ENCODE data around the gene GIMAP8. TPM values are rescaled to one million over a fixed set of nuclear protein-coding genes. Genes with fewer than 3 reads are reported as not detected.
"Not testable (repeated sequence)": the region's sequence is repeated elsewhere in the genome, so short reads cannot be mapped to it uniquely, and the experiment has no call there.

Gene GIMAP8
- total RNA-seq, 2 donors from 2014 or later: 10.2 to 13.7 TPM

- Mint-ChIP-seq H3K9me3 (peaks cover 10% of the 10 kb centered on the region), H3K27ac (peak overlapping the region; percentile 91 to 96), H3K27me3 (no peaks in the 10 kb centered on the region), H3K4me3 (peak overlapping the region; percentile 98), H3K36me3 (peaks cover 27% of the 10 kb centered on the region), H3K4me1 (ENCODE audit: low read depth in 2 of 2) (peaks cover 60 to 66% of the 10 kb centered on the region in 2 donors)
- DNase-seq (ENCODE audit: low spot score) (no peak), ATAC-seq (peak in 1 of 2 donors; percentile 40)
These were observed 1.5 kb downstream of the GIMAP8 start for GRCh38 chr7:150451833-150452461.

- peaks cover 12% of the 10 kb centered on the region for H3K9me3 Mint-ChIP-seq
- H3K4me1 Mint-ChIP-seq (ENCODE audit: low read depth in 2 of 2): peaks cover 62 to 71% of the 10 kb centered on the region in 2 donors
- no peaks in the 10 kb centered on the region for H3K27me3 Mint-ChIP-seq
- peak overlapping the region; percentile 86 for H3K4me3 Mint-ChIP-seq
- H3K27ac Mint-ChIP-seq: peak overlapping the region; percentile 91 to 96
- no peak for DNase-seq (ENCODE audit: low spot score)
- peaks cover 33% of the 10 kb centered on the region for H3K36me3 Mint-ChIP-seq
- ATAC-seq: no peak
These were observed 2.8 kb downstream of the GIMAP8 start for GRCh38 chr7:150453181-150453580.

GRCh38 chr7:150453892-150454291, 3.5 kb downstream of the GIMAP8 start:
- no peaks in the 10 kb centered on the region for H3K27me3 Mint-ChIP-seq
- H3K27ac Mint-ChIP-seq: peak overlapping the region; percentile 91 to 96
- peaks cover 12% of the 10 kb centered on the region for H3K9me3 Mint-ChIP-seq
- ATAC-seq: no peak
- peak overlapping the region; percentile 86 for H3K4me3 Mint-ChIP-seq
- no peak for DNase-seq (ENCODE audit: low spot score)
- H3K36me3 Mint-ChIP-seq: peaks cover 33% of the 10 kb centered on the region
- peaks cover 54 to 67% of the 10 kb centered on the region in 2 donors for H3K4me1 Mint-ChIP-seq (ENCODE audit: low read depth in 2 of 2)

GRCh38 chr7:150457064-150457463, 6.6 kb downstream of the GIMAP8 start:
- Mint-ChIP-seq H3K9me3 (peaks cover 21% of the 10 kb centered on the region), H3K27ac (peak overlapping the region in 1 of 2 donors; percentile 15), H3K36me3 (peaks cover 53% of the 10 kb centered on the region), H3K4me1 (ENCODE audit: low read depth in 2 of 2) (peaks cover 45 to 47% of the 10 kb centered on the region in 2 donors)
- not testable (repeated sequence) for H3K4me3 Mint-ChIP-seq; H3K27me3 Mint-ChIP-seq; ATAC-seq; DNase-seq (ENCODE audit: low spot score)

GRCh38 chr7:150458235-150458634, 7.8 kb downstream of the GIMAP8 start:
- no peak overlapping the region for H3K4me3 Mint-ChIP-seq
- H3K27ac Mint-ChIP-seq: peak overlapping the region in 1 of 2 donors; percentile 15
- peaks cover 42 to 48% of the 10 kb centered on the region in 2 donors for H3K4me1 Mint-ChIP-seq (ENCODE audit: low read depth in 2 of 2)
- ATAC-seq (no peak), DNase-seq (ENCODE audit: low spot score) (no peak)
- H3K27me3 Mint-ChIP-seq: no peaks in the 10 kb centered on the region
- H3K36me3 Mint-ChIP-seq: peaks cover 65% of the 10 kb centered on the region
- peaks cover 30% of the 10 kb centered on the region for H3K9me3 Mint-ChIP-seq

- Mint-ChIP-seq H3K4me1 (ENCODE audit: low read depth in 2 of 2) (peaks cover 42 to 48% of the 10 kb centered on the region in 2 donors), H3K27ac (peak overlapping the region in 1 of 2 donors; percentile 15), H3K9me3 (peaks cover 33% of the 10 kb centered on the region), H3K4me3 (no peak overlapping the region), H3K36me3 (peaks cover 69% of the 10 kb centered on the region), H3K27me3 (no peaks in the 10 kb centered on the region)
- DNase-seq (ENCODE audit: low spot score) (no peak), ATAC-seq (no peak)
These were observed 8.3 kb downstream of the GIMAP8 start for GRCh38 chr7:150458756-150459155.

GRCh38 chr7:150461520-150461919, 11.1 kb downstream of the GIMAP8 start:
- H3K4me3 Mint-ChIP-seq: no peak overlapping the region

GRCh38 chr7:150462413-150462812, 12.0 kb downstream of the GIMAP8 start:
- Mint-ChIP-seq H3K4me1 (ENCODE audit: low read depth in 2 of 2) (peaks cover 47 to 48% of the 10 kb centered on the region in 2 donors), H3K27me3 (no peaks in the 10 kb centered on the region), H3K27ac (peak overlapping the region; percentile 40 to 68), H3K4me3 (no peak overlapping the region), H3K9me3 (peaks cover 24% of the 10 kb centered on the region), H3K36me3 (peaks cover 57% of the 10 kb centered on the region)
- DNase-seq (ENCODE audit: low spot score) (no peak), ATAC-seq (no peak)

More at GRCh38 chr7:150461520-150461919, 11.1 kb downstream of the GIMAP8 start:
- H3K27ac Mint-ChIP-seq: peak overlapping the region; percentile 40 to 68
- H3K4me1 Mint-ChIP-seq (ENCODE audit: low read depth in 2 of 2): peaks cover 42 to 46% of the 10 kb centered on the region in 2 donors
- DNase-seq (ENCODE audit: low spot score) (no peak), ATAC-seq (no peak)
- H3K36me3 Mint-ChIP-seq: peaks cover 51% of the 10 kb centered on the region
- peaks cover 24% of the 10 kb centered on the region for H3K9me3 Mint-ChIP-seq
- no peaks in the 10 kb centered on the region for H3K27me3 Mint-ChIP-seq

- H3K27me3 Mint-ChIP-seq: no peaks in the 10 kb centered on the region
- peaks cover 48 to 52% of the 10 kb centered on the region in 2 donors for H3K4me1 Mint-ChIP-seq (ENCODE audit: low read depth in 2 of 2)
- DNase-seq (ENCODE audit: low spot score) (no peak), ATAC-seq (peak; percentile 61 to 81)
- H3K4me3 Mint-ChIP-seq: peak overlapping the region; percentile 49
- peaks cover 21% of the 10 kb centered on the region for H3K9me3 Mint-ChIP-seq
- H3K36me3 Mint-ChIP-seq: peaks cover 59% of the 10 kb centered on the region
- H3K27ac Mint-ChIP-seq: peak overlapping the region; percentile 24 to 40
These were observed 13.0 kb downstream of the GIMAP8 start for GRCh38 chr7:150463461-150463860.

GRCh38 chr7:150464962-150465361, 14.5 kb downstream of the GIMAP8 start:
- peak overlapping the region; percentile 54 for H3K4me3 Mint-ChIP-seq
- peak in 1 of 2 donors; percentile 13 for ATAC-seq
- peak overlapping the region; percentile 24 to 40 for H3K27ac Mint-ChIP-seq
- DNase-seq (ENCODE audit: low spot score): no peak
- peaks cover 21% of the 10 kb centered on the region for H3K9me3 Mint-ChIP-seq
- peaks cover 62 to 63% of the 10 kb centered on the region in 2 donors for H3K4me1 Mint-ChIP-seq (ENCODE audit: low read depth in 2 of 2)
- H3K27me3 Mint-ChIP-seq: no peaks in the 10 kb centered on the region
- peaks cover 64% of the 10 kb centered on the region for H3K36me3 Mint-ChIP-seq

- Mint-ChIP-seq H3K27me3 (no peaks in the 10 kb centered on the region), H3K36me3 (peaks cover 60% of the 10 kb centered on the region), H3K27ac (peak overlapping the region; percentile 24 to 40), H3K4me1 (ENCODE audit: low read depth in 2 of 2) (peaks cover 60 to 64% of the 10 kb centered on the region in 2 donors), H3K4me3 (peak overlapping the region; percentile 54), H3K9me3 (peaks cover 21% of the 10 kb centered on the region)
- ATAC-seq (no peak), DNase-seq (ENCODE audit: low spot score) (no peak)
These were observed 15.0 kb downstream of the GIMAP8 start for GRCh38 chr7:150465414-150465813.

GRCh38 chr7:150466477-150466876, 16.0 kb downstream of the GIMAP8 start:
- ATAC-seq (no peak), DNase-seq (ENCODE audit: low spot score) (no peak)
- Mint-ChIP-seq H3K4me1 (ENCODE audit: low read depth in 2 of 2) (peaks cover 56 to 62% of the 10 kb centered on the region in 2 donors), H3K36me3 (peaks cover 54% of the 10 kb centered on the region), H3K9me3 (peaks cover 19% of the 10 kb centered on the region), H3K4me3 (no peak overlapping the region), H3K27me3 (no peaks in the 10 kb centered on the region), H3K27ac (peak overlapping the region in 1 of 2 donors; percentile 35)

GRCh38 chr7:150468241-150468640, 17.8 kb downstream of the GIMAP8 start:
- peak overlapping the region; percentile 48 to 90 for H3K27ac Mint-ChIP-seq

GRCh38 chr7:150471886-150472285, 21.5 kb downstream of the GIMAP8 start:
- peaks cover 47 to 58% of the 10 kb centered on the region in 2 donors for H3K4me1 Mint-ChIP-seq (ENCODE audit: low read depth in 2 of 2)
- peak overlapping the region in 1 of 2 donors; percentile 16 for H3K27ac Mint-ChIP-seq

More at GRCh38 chr7:150468241-150468640, 17.8 kb downstream of the GIMAP8 start:
- H3K4me3 Mint-ChIP-seq: no peak overlapping the region
- H3K36me3 Mint-ChIP-seq: peaks cover 36% of the 10 kb centered on the region
- peaks cover 50 to 53% of the 10 kb centered on the region in 2 donors for H3K4me1 Mint-ChIP-seq (ENCODE audit: low read depth in 2 of 2)
- DNase-seq (ENCODE audit: low spot score) (no peak), ATAC-seq (no peak)
- H3K9me3 Mint-ChIP-seq: peaks cover 4% of the 10 kb centered on the region
- H3K27me3 Mint-ChIP-seq: no peaks in the 10 kb centered on the region

More at GRCh38 chr7:150471886-150472285, 21.5 kb downstream of the GIMAP8 start:
- Mint-ChIP-seq H3K36me3 (peaks cover 50% of the 10 kb centered on the region), H3K27me3 (no peaks in the 10 kb centered on the region), H3K9me3 (no peaks in the 10 kb centered on the region), H3K4me3 (no peak overlapping the region)
- no peak for ATAC-seq
- no peak for DNase-seq (ENCODE audit: low spot score)
